GM19463 (cell line): ENCODE results near the gene MBOAT2.

Experiments
- ATAC-seq: cut with Tn5 transposase; IDR thresholded peaks from one replicate; pipeline ENCODE4 v1.9.1; 2021; ENCODE audit warnings: mild to moderate bottlenecking, moderate library complexity; ENCODE audit not compliant: unreplicated experiment

MBOAT2 gene

GRCh38 chr2:8833853-8834252 lies 169.6 kb downstream of the MBOAT2 start:
- ATAC-seq, result no peak

DNA sequence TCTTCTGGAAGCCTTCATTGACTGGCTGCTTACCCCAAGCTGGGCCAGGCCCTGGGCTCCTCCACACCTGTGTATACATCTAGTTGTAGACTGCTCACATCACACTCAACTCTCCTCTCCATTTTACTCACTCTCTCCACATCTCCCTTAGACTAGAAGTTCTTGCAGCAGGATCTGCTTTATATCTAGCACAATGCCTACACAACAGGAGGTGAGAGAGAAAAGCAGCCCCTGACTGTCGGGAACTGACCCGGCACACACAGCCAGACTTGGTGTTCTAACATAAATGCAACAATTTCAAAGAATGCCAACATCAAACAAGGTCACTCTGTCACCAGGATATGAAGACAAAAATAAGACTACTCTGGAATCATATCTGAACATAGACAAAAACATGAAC lies 172.0 kb downstream of the MBOAT2 start:
- no peak for ATAC-seq

- no peak for ATAC-seq
These were observed 175.8 kb downstream of the MBOAT2 start for GRCh38 chr2:8827729-8828128.

- no peak for ATAC-seq
These were observed 181.3 kb downstream of the MBOAT2 start for GRCh38 chr2:8822218-8822617.

DNA sequence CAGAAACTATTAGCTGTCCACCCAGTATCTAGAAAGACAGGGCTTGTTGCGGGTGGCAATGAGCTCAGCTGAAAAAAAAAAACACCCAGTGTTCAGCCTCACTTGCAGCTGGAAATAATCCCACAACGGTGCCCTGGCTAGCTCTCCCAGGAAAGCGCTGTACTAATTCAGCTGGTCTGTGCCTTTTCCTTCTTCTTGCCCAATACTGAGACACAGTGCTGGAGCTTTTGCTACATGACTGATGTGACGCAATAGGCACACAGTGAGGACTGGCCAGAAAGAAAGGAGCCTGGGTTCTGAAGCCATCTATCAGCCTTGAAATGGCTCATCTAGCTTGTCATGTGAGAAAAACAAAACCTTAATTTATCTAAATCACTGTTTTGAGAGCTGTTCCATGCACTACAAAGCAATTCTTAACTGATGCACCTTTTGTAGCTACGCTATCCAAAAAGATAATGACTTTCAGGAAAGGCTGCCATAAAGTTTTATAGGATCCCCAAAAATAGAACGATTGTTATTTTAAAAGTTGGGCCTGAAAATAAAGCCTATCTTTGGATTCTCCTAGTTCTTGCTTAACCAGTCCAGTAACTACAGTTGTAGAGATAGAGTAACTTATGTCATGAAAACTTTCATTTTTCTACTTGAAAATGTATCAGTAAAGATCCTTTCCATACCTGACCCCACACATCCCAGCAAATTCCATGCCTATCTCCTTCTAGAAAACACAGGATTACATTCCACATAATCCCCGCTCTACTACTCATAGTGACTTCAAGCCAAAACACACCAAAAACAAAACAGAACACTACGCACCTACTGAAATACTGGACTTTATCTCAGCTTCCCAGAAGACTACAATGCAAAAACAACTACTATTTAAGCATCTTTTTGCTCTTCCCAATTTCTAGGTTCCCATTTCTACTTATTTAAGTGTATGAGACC lies 181.9 kb downstream of the MBOAT2 start:
- ATAC-seq, result no peak

DNA sequence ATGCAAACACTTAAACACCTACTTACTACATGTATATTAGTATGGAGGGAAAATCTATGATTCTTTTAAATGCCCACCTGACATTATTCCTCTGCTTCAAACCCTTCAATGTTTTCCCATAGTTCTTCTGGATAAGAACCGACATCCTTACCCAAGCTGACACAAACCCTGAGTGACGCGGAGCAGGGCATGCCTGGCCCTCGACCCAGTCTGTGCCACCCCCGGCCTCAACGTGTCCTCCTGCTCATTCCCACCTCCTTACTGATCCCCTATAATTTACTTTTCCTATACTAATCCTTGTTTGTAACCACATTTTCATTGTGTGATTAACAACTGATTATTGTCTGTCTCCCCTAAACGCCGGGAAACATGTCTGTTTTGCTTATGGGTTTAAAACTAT lies 183.5 kb downstream of the MBOAT2 start:
- ATAC-seq, result no peak

GRCh38 chr2:8819194-8819593 lies 184.3 kb downstream of the MBOAT2 start:
- no peak for ATAC-seq

DNA sequence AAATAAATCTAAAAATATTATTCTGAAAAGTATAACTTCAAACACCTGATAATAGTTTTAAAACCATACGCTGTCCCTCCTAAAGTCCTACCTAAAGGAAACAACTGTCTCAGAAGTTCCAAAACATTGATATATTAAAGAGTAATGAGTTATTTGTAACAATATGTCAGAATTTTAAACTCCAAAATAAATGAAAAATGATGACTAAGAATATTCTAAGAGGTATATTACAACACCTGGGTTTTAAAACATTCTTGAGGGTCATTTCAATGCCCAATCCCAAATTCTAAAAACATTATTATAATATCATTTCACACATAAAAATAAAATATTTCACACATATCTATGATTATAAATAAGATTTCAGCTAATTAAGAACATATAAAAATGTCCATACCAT lies 186.3 kb downstream of the MBOAT2 start:
- no peak for ATAC-seq

DNA sequence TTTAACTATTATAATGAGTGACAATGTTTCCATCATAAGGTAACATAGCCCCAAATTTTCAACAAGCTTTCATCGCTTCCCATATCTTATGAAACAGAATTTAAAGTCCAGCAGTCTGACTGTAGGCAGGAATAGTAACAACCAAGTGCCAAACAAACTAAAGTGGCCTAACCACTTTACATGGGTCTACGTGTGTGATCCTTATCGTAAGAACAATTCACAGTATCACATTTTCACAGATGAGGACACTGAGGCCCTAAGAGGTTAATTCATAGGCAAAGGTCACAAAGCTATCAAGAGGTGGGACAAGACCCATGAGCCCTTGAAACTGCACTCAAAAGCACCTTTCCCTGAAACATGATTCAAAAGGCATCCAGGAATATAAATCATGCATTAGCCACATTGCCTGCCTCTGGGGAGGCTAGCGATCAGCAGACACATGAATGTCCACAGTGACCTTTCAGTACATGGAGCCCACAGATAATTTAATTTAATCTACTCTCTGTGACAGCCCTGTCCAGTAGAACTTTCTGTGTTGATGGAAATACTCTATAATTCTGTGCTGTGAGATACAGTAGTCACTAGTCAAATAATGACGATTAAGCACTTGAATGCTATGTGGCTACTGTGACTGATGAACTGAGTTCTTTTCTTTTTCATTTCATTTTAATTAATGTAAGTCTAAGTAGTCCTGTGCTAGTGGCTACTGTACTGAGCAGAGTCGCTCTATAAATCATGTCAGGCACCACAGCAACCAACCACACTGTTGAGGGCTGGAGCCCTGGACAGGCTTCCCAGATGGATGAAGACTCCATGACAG lies 196.4 kb downstream of the MBOAT2 start:
- ATAC-seq, result no peak

DNA sequence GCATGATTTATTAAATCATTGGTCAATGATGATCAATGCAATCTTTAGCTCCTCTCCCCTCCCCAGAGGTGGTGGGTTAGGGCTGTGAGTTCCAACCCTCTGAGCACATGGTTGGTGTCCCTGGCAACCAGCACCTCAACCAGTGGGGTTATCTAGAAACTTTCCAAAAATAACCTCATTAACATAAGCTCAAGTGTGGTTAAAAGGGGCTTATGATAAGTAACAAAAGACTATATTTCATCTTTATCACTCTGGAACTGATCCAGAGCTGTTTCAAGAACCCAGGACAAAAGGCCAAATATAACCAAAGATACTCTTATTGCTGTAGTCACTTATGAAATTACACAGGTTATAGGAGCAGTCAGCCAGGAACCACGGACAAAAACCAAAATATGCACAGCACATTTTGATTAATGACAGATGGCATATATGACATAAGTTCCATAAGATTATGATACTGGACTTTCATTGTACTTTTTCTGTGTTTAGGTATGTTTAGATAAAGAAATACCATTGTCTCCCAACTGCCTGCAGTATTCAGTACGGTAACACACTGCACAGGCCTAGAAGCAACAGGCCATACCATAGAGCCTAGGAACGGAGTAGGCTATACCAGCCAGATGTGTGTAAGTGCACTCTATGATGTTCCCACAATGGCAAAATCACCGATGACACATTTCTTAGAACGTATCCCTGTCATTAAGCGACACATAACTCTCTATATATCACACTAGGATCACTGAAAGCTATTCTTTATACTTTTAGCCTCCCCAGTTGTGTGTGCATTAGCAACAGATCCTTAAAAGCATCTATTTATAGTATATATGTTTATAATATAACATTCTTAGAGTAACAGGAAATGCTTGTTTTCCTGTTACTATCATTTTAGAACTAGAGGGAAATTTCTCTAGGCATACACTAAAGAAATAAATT lies 197.9 kb downstream of the MBOAT2 start:
- no peak for ATAC-seq

DNA sequence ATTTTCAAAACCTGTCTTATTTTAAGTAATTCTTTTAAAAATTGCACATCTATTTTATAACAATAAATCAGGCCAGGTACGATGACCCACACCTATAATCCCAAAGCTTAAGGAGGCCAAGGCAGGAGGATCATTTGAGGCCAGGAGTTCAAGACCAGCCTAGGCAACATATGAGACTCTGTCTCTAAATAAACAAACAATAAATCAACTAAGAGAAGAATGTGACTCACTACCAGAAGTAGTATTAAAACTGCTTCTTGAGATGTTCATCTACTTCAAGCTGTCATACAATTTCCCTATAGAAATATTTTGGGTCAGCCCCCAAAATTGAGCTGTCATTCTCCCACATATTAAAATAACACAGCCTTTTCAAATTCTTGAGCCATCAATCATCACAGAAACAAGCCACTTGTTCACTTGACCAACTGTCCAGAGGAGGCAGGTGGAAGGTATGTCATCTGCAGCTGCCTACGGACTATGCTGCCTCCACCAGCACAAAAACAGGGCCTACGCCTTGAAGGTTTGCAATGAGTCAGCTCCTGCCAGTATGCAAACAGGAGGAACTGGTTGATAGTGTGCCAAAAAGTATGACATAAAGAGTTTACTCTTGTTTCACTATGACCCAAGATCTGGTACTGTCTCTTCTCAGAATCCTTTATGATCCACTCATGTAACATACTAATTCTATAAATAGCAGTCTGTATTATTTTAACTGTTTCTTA lies 199.7 kb downstream of the MBOAT2 start:
- ATAC-seq, result peak; percentile 100

DNA sequence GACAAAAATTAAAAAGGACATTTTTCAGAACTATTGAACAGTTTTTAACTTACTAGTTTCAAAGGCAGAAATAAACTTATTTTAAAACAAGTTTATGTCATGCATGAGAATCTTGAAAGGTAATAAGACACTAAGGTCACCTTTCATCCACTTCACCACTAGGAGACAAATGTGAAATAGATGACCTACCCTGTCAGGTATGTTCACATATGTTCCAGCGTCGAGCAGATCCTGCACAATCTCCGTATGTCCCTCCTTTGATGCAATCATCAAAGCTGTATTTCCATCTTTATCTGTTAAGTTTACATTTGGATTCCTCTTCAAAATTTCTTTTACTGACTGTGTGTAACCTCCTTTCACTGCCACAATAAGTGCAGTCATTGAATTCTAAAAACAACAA lies 200.7 kb downstream of the MBOAT2 start:
- no peak for ATAC-seq
